IMR-90 (cell line): Measurements from ENCODE around the gene TBC1D8. TPM values are rescaled to one million over a fixed set of nuclear protein-coding genes. Genes with fewer than 3 reads are reported as not detected.

Source experiments
- ATAC-seq: fragments of 200-7000 bp; cut with Tn5 transposase; 2 replicates; pipeline ENCODE4 v1.9.1; 2020; ENCODE audit warnings: low read depth, mild to moderate bottlenecking, moderate library complexity
- BruUV-seq: library from RNA; stranded (reverse); fragments of 400-500 nt; replicated peaks from 2 replicates; lab custom pipeline; 2021; lab: Mats Ljungman, UMichigan
- CTCF ChIA-PET: fragments of 300-600 bp; formaldehyde crosslinking; extraction: SDS; loops from one replicate; lab custom pipeline; 2021; ENCODE audit warnings: antibody characterized with exemption; lab: Yijun Ruan, JAX
- POLR2A ChIA-PET: fragments of 300-600 bp; sonication (Branson Sonifier 250); formaldehyde crosslinking; loops from one replicate; lab custom pipeline; 2022; ENCODE audit warnings: antibody characterized with exemption; ENCODE audit not compliant: unreplicated experiment; lab: Charles Lee
- DNase-seq: peaks from one replicate; pipeline ENCODE4 v3.0.0; 2013
- H2AFZ ChIP-seq: replicated peaks from 2 replicates; pipeline ENCODE3; 2013; ENCODE audit warnings: low read length, mild to moderate bottlenecking; ENCODE audit not compliant: poor library complexity
- H2AK5ac ChIP-seq: 2 replicates; pipeline ENCODE4 v1.6.1; 2013; ENCODE audit warnings: low read depth, low read length, inconsistent platforms
- H2AK9ac ChIP-seq: replicated peaks from 2 replicates; pipeline ENCODE3; 2013; ENCODE audit warnings: mild to moderate bottlenecking, low read depth, low read length, moderate library complexity; ENCODE audit not compliant: poor library complexity
- H2BK120ac ChIP-seq: 2 replicates; pipeline ENCODE4 v1.6.1; 2013; ENCODE audit warnings: low read depth, low read length, inconsistent platforms
- H2BK15ac ChIP-seq: 3 replicates; pipeline ENCODE4 v1.6.1; 2013; ENCODE audit warnings: low read depth, low read length, inconsistent platforms
- H2BK20ac ChIP-seq: 2 replicates; pipeline ENCODE4 v1.6.1; 2013; ENCODE audit warnings: low read depth, mild to moderate bottlenecking, inconsistent platforms, low read length, moderate library complexity
- H2BK5ac ChIP-seq: 2 replicates; pipeline ENCODE4 v1.6.1; 2013; ENCODE audit warnings: mild to moderate bottlenecking, low read depth, low read length, inconsistent platforms; ENCODE audit not compliant: poor library complexity, severe bottlenecking
- H3K14ac ChIP-seq: replicated peaks from 2 replicates; pipeline ENCODE4 v1.6.1; 2013; ENCODE audit warnings: low read depth, low read length, inconsistent platforms
- H3K18ac ChIP-seq: 2 replicates; pipeline ENCODE4 v1.6.1; 2013; ENCODE audit warnings: low read depth, low read length, control low read depth
- H3K23ac ChIP-seq: 2 replicates; pipeline ENCODE4 v1.6.1; 2013; ENCODE audit warnings: low read depth, low read length, inconsistent platforms
- H3K27ac ChIP-seq: 2 replicates; pipeline ENCODE4 v1.5.1; 2013; ENCODE audit warnings: mild to moderate bottlenecking, control low read depth, low read length; ENCODE audit not compliant: insufficient read depth
- H3K27me3 ChIP-seq: 2 replicates; pipeline ENCODE4 v1.6.1; 2013; ENCODE audit warnings: low read length; ENCODE audit not compliant: control insufficient read depth, insufficient read depth
- H3K36me3 ChIP-seq: 2 replicates; pipeline ENCODE4 v1.6.1; 2013; ENCODE audit warnings: low read length, mixed read lengths; ENCODE audit not compliant: control insufficient read depth, insufficient read depth
- H3K4ac ChIP-seq: 2 replicates; pipeline ENCODE4 v1.6.1; 2013; ENCODE audit warnings: low read depth, low read length, inconsistent platforms
- H3K4me1 ChIP-seq: 2 replicates; pipeline ENCODE4 v1.6.1; 2013; ENCODE audit warnings: low read length, mixed read lengths; ENCODE audit not compliant: control insufficient read depth, insufficient read depth
- H3K4me2 ChIP-seq: 2 replicates; pipeline ENCODE4 v1.6.1; 2013; ENCODE audit warnings: low read depth, mild to moderate bottlenecking, control low read depth, low read length, moderate library complexity
- H3K4me3 ChIP-seq: 2 replicates; pipeline ENCODE4 v1.5.1; 2013; ENCODE audit warnings: low read depth, mild to moderate bottlenecking, control low read depth, low read length, moderate library complexity; ENCODE audit not compliant: insufficient read depth
- H3K56ac ChIP-seq: 2 replicates; pipeline ENCODE4 v1.6.1; 2013; ENCODE audit warnings: low read length, inconsistent platforms; ENCODE audit not compliant: insufficient read depth; ENCODE audit errors: extremely low read depth
- H3K79me1 ChIP-seq, 2 experiments: 2 replicates each; pipeline ENCODE4 v1.6.1; 2013; ENCODE audit warnings: low read length in 2 of 2, inconsistent platforms in 1 of 2, low read depth in 1 of 2
- H3K9ac ChIP-seq: 2 replicates; pipeline ENCODE4 v1.6.1; 2013; ENCODE audit warnings: low read depth, low read length, control low read depth
- H3K9me1 ChIP-seq: 2 replicates; pipeline ENCODE4 v1.6.1; 2013; ENCODE audit warnings: low read length, inconsistent platforms; ENCODE audit not compliant: insufficient read depth
- H3K9me3 ChIP-seq: 2 replicates; pipeline ENCODE4 v1.6.1; 2013; ENCODE audit warnings: low read length; ENCODE audit not compliant: control insufficient read depth, insufficient read depth
- H4K20me1 ChIP-seq: 2 replicates; pipeline ENCODE4 v1.6.1; 2013; ENCODE audit warnings: low read length, inconsistent platforms; ENCODE audit not compliant: insufficient read depth
- H4K5ac ChIP-seq: 2 replicates; pipeline ENCODE4 v1.6.1; 2013; ENCODE audit warnings: mild to moderate bottlenecking, low read depth, low read length, control low read depth
- H4K8ac ChIP-seq, 2 experiments: 2 replicates each; pipeline ENCODE4 v1.6.1; 2013; ENCODE audit warnings: low read depth in 2 of 2, low read length in 2 of 2, control low read depth in 1 of 2, inconsistent platforms in 1 of 2
- H4K91ac ChIP-seq: 2 replicates; pipeline ENCODE4 v1.6.1; 2013; ENCODE audit warnings: low read depth, low read length, inconsistent platforms; ENCODE audit not compliant: insufficient read depth
- BHLHE40 ChIP-seq: fragments of 150-350 bp; IDR thresholded peaks from 2 replicates; pipeline ENCODE4 v1.6.1; 2016; ENCODE audit warnings: mild to moderate bottlenecking, low read depth, low read length
- CHD1 ChIP-seq: IDR thresholded peaks from 2 replicates; pipeline ENCODE4 v1.6.1; 2012; ENCODE audit warnings: low read depth, low read length, improper control_type of control experiment
- CTCF ChIP-seq: conservative IDR thresholded peaks from 2 replicates; pipeline ENCODE4 v1.5.1; 2012; ENCODE audit warnings: mild to moderate bottlenecking, low read depth, low read length, improper control_type of control experiment
- ELK1 ChIP-seq: fragments of 150-350 bp; IDR thresholded peaks from 2 replicates; pipeline ENCODE4 v1.6.1; 2016; ENCODE audit warnings: low read depth, mild to moderate bottlenecking, low read length, moderate library complexity, borderline replicate concordance
- MAFK ChIP-seq: IDR thresholded peaks from 2 replicates; pipeline ENCODE4 v1.6.1; 2012; ENCODE audit warnings: low read depth, low read length, improper control_type of control experiment
- MAZ ChIP-seq: IDR thresholded peaks from 2 replicates; pipeline ENCODE4 v1.6.1; 2012; ENCODE audit warnings: low read depth, mild to moderate bottlenecking, low read length, improper control_type of control experiment, moderate library complexity, borderline replicate concordance
- MXI1 ChIP-seq: IDR thresholded peaks from 2 replicates; pipeline ENCODE4 v1.6.1; 2012; ENCODE audit warnings: low read depth, mild to moderate bottlenecking, low read length, moderate library complexity, borderline replicate concordance
- RAD21 ChIP-seq: IDR thresholded peaks from 2 replicates; pipeline ENCODE4 v1.6.1; 2012; ENCODE audit warnings: low read length, improper control_type of control experiment
- RFX5 ChIP-seq: IDR thresholded peaks from 2 replicates; pipeline ENCODE4 v1.8.0; 2012; ENCODE audit warnings: low read depth, mild to moderate bottlenecking, low read length, moderate library complexity
- SMC3 ChIP-seq: fragments of 150-350 bp; IDR thresholded peaks from 2 replicates; pipeline ENCODE4 v1.6.1; 2016; ENCODE audit warnings: low read depth, mild to moderate bottlenecking, antibody characterized with exemption, low read length, moderate library complexity
- USF2 ChIP-seq: fragments of 150-350 bp; IDR thresholded peaks from 2 replicates; pipeline ENCODE4 v1.6.1; 2017; ENCODE audit warnings: mild to moderate bottlenecking, antibody characterized with exemption, low read length, low read depth
- WGBS, 2 experiments: methylation state at CpG; one replicate each; pipeline versions ENCODE4 v1.1.5 to v1.1.7; 2013; ENCODE audit warnings: missing lambda C conversion rate in 2 of 2; ENCODE audit not compliant: insufficient read length in 1 of 2; ENCODE audit errors: extremely low coverage in 2 of 2; 5-methylcytosine and 5-hydroxymethylcytosine counted together
- dilution Hi-C: fragments of 300-500 bp; cut with HindIII; formaldehyde crosslinking; loops from one replicate; pipeline ENCODE4 v1.14.3; 2018; ENCODE audit warnings: low sequenced_read_pairs; ENCODE audit not compliant: unreplicated experiment
- in situ Hi-C: fragments of 300-500 bp; cut with MboI; formaldehyde crosslinking; loops from 3 replicates; pipeline ENCODE4 v1.14.3; 2019; ENCODE audit warnings: low sequenced_read_pairs, inconsistent platforms, mixed read lengths
- intact Hi-C: fragments of 100-400 bp; cut with micrococcal nuclease; formaldehyde crosslinking; loops from 2 replicates; pipeline ENCODE4 v1.10.0; 2022
- polyA plus RNA-seq, 3 experiments: library from polyadenylated mRNA; depleted of rRNA; stranded (reverse); fragments of >200 nt; gene quantifications; 2 replicates each; pipeline ENCODE4 v1.2.3, GENCODE V29; 2012; ENCODE audit warnings: low replicate concordance in 1 of 3
- total RNA-seq: library from RNA; depleted of rRNA; stranded (reverse); fragments of >200 nt; gene quantifications from 2 replicates; pipeline ENCODE4 v1.2.3, GENCODE V29; 2012

The TBC1D8 gene
- total and polyA plus RNA-seq, 2 of the 4 experiments (the other 2 are of a cell fraction) = 1.3 to 1.5 TPM

GRCh38 chr2:101195871-101196661 lies 44.9 kb upstream of the TBC1D8 start:
- no peak overlapping the region for H3K9ac ChIP-seq
- H3K23ac ChIP-seq = no peak overlapping the region
- no peak overlapping the region for H2BK120ac ChIP-seq
- in situ Hi-C loops (no loop called here), intact Hi-C loops (no loop called here), dilution Hi-C loops (no loop called here)
- no peak overlapping the region for H3K4me3 ChIP-seq
- no peak overlapping the region for H3K18ac ChIP-seq
- no peak overlapping the region for H4K5ac ChIP-seq
- no peak for TF ChIP-seq RFX5
- no peak for TF ChIP-seq MXI1
- no peak for TF ChIP-seq MAFK
- no peak for TF ChIP-seq MAZ
- TF ChIP-seq CTCF = no peak
- TF ChIP-seq SMC3 = no peak
- no peak for TF ChIP-seq USF2
- TF ChIP-seq BHLHE40 = no peak
- TF ChIP-seq RAD21 = no peak
- no peak for TF ChIP-seq CHD1
- TF ChIP-seq ELK1 = no peak
- WGBS, 2 experiments = 50% methylated on average over 2 of the region's 9 CpGs; no CpG with 5 or more reads in 1 of the 2 experiments
- H3K27ac ChIP-seq = no peak overlapping the region
- H2AK5ac ChIP-seq = no peak overlapping the region
- H3K56ac ChIP-seq = no peak overlapping the region
- ChIA-PET CTCF (interaction anchor here (0.6 to 1.6 kb wide), 3 partner anchors 8 to 9 kb away, joined by 3 to 6 read pairs (median 5); no protein-coding TSS in a partner anchor), POLR2A (interaction anchor here (0.5 kb wide), 1 partner anchor 921 kb away, joined by 3 read pairs; no protein-coding TSS in a partner anchor)
- no peak overlapping the region for H2AK9ac ChIP-seq
- no peaks in the 10 kb centered on the region; the same call in 1 of the 2 replicates for H3K4me1 ChIP-seq
- no peak overlapping the region for H2BK20ac ChIP-seq
- H3K36me3 ChIP-seq = no peaks in the 10 kb centered on the region
- H3K4me2 ChIP-seq = no peak overlapping the region
- BruUV-seq = no TSS peak
- no peak overlapping the region for H3K4ac ChIP-seq
- no peak overlapping the region for H2BK5ac ChIP-seq
- H3K9me3 ChIP-seq = no peaks in the 10 kb centered on the region
- H3K9me1 ChIP-seq = no peaks in the 10 kb centered on the region
- ATAC-seq (no peak), DNase-seq (no peak)
- H4K91ac ChIP-seq = no peak overlapping the region
- no peak overlapping the region for H4K8ac ChIP-seq
- no peak overlapping the region for H2AFZ ChIP-seq
- H3K27me3 ChIP-seq = peaks cover 12% of the 10 kb centered on the region
- H4K20me1 ChIP-seq = no peaks in the 10 kb centered on the region
- no peak overlapping the region for H2BK15ac ChIP-seq
- H3K14ac ChIP-seq = no peak overlapping the region
- no peaks in the 10 kb centered on the region for H3K79me1 ChIP-seq
